NT2/D1 (cell line): ENCODE results near the gene EEF1A1.

Experiments used
- SUZ12 ChIP-seq: IDR thresholded peaks from 2 replicates; pipeline ENCODE4 v1.6.1; 2011; ENCODE audit not compliant: insufficient read length, insufficient read depth; ENCODE audit errors: extremely low read depth
- YY1 ChIP-seq: IDR thresholded peaks from 2 replicates; pipeline ENCODE4 v1.6.1; 2011; ENCODE audit not compliant: insufficient read length, insufficient read depth
- ZNF274 ChIP-seq: IDR thresholded peaks from 2 replicates; pipeline ENCODE4 v1.6.1; 2011; ENCODE audit warnings: mild to moderate bottlenecking, low read depth, low read length

GRCh38 chr6:73504160-73504559, 16.7 kb downstream of the EEF1A1 start:
- TF ChIP-seq SUZ12 (no peak), YY1 (no peak), ZNF274 (no peak)
